Limb (tissue), 2 donors: ENCODE results near the gene THRA.

ENCODE experiments used
- DNase-seq, 2 donors: peaks; one replicate each; pipeline ENCODE4 v3.0.0-alpha.2; 2016; ENCODE audit errors: extremely low spot score in 2 of 2

The THRA gene

DNA sequence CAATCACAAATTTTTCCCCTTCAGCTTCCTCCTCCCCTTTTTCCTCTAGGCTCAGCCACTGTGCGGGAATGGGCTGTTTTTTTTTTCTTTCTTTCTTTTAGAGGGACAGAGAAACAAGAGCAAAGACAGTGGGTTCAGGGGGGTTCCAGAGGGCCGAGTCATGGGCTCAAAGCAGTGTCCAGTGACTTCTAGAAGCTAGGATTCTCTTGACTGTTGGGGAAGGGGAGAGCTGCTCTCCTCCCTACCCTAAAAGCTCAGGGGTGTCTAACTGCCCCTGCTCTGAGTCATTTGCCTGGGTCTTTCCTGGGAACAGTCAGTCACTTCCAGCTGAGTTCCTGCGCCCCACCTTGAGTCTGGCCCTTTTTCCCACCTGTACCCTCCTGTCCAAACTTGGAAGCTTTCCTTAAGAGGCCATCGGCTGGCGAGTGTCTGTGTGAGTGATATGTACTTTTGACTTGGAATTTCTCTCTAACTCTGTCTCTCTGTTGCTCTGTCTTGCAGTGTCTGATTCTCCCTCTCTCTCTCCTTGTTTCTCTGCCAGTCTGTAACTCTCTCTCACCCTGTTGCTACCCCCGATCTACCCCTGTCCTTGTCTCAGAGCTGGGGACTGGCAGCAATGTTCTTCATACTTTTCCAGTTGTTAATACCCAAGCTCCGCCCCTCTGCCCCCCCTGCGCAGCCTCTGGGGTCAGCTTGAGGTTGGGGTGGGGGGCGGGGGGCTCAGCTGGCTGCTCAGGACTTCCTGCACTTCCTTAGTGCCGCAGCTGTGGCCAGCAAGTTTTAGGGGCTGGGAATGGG lies 2.4 kb downstream of the THRA start:
- peak in 1 of 2 donors; percentile 72 for DNase-seq

DNA sequence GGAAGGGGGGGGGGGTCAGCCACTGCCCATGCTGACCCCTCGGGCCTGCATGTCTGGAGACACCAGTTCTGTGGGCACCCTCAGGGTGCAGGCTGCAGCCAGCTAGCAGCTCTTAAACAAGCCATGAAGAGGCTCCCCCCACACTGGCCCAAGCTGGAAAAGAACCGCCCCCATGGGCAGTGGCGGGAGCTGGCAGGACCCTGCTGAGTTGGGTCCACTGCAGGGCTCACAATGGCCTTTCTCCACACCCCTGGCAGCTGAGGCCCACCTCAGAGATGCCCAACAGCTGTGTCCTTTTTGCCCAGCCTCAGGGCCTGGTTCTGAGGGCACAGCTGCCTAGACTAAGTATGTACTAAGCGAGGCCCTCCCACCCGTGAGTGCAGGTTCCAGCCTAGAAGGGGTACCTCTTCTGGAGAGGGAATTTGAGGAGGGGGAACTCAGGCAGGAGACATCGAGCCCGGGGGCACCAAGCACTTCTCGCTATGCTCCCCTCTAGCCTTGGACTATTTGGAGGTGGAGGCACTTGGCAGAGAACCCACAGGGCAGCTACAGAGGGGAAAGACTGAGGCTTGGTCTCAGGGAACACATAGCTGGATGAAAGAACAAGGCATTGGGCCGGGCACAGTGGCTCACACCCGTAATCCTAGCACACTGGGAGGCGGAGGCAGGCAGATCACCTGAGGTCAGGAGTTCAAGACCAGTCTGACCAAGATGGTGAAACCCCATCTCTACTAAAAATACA lies 3.2 kb downstream of the THRA start:
- no peak for DNase-seq

DNA sequence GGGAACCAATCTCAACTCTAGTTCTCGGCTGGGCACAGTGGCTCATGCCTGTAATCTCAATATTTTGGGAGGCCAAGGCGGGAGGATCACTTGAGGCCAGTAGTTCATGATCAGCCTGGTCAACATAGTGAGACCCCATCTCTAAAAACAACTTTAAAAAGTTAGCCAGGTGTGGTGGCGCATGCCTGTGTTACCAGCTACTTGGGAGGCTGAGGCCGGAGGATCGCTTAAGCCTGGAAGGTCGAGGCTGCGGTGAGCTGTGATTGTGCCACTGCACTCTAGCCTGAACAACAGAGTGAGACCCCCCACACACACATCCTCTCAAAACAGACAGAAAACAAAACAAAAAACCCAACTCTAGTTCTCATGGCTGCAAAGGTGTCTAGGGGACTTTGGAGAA lies 4.9 kb downstream of the THRA start:
- DNase-seq, result no peak

DNA sequence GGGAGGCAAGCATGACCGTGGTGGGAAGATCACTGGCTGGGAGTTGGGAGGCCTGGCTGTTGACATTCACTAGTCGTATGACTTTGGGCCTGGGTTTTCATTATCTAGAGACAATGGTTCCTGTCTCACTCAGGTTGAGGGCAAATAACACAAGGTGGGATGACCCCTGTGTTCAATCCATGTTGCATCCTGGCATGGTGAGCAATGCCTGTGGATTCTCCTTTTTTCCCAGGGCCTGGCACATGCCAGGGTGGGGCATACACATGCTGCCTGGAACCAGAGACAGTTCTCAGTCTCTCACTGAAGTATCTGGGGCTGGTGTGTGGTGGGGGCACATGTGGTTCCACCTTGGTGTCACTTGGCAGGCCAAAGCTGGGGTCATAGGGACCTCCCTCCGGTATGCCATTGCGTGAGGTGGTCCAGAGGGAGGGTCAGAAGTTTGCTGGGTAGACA lies 5.4 kb downstream of the THRA start:
- no peak for DNase-seq

DNA sequence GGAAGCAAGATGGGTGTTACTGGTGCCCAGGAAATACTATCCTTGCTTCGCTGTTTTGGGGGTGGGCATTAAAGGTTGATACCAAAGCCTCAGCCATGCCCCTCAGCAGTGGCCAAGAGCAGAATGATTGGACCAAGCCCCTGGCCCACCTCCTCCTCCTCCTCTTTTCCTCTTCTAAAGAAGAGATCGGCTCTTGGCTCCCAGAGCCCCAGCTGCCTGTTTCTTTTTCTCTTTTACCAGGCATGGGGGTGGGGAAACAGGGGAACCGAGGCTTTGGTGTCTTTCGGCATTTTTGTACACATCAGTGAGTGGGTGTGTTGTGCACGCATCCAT lies 5.8 kb downstream of the THRA start:
- DNase-seq, result no peak

DNA sequence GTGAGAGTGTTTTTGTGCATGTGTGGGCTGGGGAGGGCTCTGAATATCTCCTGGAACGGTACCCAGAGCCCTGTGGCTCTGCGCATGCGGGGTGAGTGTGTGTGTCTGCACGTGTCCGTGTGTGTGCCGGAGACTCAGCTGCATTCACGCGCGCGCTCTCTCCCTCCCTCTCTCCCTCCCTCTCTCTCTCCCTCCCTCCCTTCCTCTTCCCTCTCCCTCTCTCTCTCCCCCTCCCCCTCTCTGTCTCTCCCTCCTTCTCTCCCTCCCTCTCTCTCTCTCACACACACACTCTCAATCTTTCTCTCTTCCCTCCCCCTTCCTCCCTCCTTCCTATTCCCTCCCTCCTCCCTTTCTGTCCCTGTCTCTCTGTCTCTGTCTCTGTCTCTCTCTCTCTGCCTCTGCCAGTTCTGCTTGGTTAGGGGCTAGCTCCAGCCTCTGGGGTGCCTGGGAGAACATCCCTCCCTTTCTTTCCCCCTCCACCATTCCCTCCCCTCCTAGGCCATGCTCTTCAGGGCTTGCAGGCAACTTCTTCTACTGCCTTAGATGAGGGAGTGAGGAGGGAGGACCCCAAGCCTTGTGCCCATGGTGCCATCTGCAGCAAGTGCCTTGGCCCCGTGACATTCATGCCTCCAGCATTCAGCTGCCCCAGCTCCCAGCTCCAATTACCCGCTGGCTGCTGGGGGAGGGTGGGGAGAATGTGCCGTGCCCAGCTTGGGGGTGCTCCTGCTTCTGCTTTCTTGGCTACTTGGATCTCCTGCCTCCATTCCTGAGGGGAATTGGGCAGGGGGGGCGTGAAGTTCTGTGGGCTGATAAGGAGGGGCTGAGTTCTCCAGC lies 6.4 kb downstream of the THRA start:
- peak; percentile 89 to 93 for DNase-seq

DNA sequence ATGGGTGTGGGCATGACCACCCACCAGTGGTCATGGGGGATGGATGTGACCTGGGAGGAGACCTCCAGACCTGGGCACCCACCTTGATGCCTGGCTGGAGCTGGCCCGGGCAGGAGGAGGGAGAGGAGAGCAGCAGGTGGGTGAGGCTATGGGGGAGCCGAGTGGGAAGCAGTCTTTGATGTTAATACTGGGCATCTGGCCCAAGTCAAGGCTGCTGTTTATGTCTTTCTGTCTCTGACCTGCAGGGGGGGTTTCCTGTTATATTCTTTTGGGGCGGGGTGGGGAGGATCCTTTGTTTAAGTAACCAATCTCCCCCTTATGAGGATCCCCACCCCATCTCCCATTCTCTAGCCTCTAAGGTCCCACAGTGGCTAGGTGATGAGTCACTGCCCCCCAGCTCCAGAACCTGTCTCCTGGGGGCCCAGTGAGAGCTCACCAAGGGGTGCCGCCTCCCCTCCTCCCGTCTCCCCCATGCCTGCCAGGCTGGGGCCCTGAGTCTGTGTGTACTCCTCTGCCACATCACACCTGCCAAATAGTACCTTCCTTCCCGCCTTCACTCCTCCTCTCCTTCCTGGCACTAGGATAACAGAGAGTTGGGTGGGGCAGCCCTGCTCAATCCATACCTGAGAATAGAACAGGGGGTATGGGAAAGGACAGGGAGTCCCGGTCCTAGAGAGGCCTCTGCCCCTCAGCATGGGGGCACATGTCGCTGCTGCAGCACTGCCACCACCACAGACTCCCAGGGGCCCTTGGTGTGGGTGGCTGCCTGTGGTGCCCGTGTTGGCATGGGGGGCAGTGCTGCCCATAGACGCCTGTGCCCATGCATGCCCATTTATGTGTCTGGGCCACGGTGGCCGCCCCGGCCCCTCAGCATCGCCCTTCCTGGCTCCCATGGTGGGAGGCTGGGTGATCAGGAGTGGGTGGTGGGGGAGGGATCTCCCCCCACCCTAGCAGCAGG lies 7.3 kb downstream of the THRA start:
- DNase-seq, result no peak

DNA sequence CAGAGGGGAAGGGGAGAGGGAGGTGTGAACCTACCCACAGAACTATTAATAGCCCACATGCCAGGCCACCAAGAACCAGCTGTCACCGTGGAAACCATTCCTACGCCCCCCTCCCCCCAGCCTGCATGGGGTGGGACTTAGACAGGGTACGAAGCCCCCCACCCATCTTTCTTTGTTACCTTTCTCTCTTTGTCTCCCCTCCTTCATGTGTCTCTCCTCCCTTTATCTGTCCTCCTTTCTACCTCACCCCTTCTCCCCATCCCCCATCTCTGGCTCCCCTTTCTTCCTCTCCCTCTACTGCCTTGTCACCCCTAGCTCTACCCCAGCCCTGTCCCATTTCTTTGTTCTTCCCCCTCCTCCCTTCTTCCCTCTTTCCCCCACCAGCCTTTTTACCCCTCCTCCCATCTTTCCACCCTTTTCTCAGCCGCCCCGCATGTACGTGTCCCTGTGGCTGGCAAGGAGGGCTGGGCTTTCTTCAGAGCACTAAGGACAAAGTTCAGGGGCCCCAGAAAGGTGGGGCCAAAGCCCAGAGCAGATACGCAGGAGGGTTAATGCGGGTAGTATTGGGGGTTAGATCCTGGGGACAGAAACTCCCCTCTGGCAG lies 8.0 kb downstream of the THRA start:
- no peak for DNase-seq

DNA sequence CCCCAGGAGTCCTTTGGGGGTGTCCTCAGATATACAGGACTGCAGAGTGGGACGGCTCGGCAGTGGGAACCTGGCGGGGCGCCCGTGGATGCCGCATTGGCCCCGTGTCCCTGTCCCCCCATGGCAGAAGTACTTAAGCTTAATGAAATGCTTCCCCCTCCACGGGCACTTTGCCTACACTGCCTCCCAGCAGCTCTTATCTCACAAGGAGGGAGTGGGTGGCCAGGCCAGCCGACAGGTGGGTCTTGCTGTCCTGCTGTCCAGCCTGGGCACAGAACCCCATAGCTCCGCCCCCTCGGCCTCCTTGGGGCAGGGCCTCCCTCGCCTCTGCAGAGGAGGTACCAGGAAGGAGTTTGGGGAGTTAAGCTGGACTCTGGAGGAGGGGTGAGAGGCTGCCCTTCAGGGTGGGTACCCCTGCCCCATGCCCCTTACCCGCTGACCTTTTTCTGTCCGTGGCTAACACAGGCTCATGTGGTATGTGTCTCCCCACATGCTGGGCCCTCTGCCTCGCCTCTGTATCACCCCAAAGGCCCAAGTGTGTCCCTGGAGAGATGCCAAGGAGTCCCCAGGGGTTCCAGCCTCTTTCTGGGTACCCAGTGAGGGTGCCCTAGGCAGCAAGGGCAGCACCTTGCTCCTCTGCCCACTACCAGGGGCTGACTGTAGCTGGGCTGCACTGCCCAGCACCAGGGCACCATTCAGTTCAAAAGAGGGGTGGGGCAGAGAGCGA lies 8.7 kb downstream of the THRA start:
- DNase-seq, result no peak

DNA sequence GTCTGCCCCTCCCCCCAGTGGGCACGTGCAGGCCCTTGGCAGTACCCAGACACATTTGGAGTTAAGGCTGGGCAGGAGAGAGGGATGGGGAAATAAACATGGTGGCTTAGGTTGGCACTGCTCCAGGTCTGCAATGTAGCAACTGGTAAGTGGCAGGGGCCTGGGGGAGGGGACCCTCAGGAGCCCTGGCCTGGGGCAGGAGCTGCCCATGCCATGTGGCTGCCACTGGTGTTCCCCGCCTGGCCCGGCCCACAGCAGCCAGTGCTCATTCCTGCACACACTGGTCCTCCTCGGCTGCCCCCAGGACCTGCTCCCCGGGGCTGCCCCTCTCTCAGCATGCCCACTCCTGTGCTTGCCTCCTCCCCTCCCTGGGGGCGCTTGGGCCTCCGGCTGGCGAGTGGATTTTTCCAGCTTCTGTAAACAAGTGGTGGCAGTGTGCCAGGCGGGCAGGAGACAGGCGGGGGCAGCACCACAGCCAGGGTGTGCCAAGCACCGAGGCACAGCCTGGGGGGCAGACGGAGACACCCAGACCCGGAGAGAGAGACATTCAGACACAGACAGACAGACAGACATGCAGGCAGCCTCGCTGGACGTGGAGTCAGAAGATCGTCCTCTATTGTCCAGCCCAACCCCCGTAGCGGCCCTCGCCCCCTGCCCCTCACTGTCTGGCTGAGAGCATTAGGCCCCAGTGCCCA lies 9.4 kb downstream of the THRA start:
- peak; percentile 47 to 77 for DNase-seq

DNA sequence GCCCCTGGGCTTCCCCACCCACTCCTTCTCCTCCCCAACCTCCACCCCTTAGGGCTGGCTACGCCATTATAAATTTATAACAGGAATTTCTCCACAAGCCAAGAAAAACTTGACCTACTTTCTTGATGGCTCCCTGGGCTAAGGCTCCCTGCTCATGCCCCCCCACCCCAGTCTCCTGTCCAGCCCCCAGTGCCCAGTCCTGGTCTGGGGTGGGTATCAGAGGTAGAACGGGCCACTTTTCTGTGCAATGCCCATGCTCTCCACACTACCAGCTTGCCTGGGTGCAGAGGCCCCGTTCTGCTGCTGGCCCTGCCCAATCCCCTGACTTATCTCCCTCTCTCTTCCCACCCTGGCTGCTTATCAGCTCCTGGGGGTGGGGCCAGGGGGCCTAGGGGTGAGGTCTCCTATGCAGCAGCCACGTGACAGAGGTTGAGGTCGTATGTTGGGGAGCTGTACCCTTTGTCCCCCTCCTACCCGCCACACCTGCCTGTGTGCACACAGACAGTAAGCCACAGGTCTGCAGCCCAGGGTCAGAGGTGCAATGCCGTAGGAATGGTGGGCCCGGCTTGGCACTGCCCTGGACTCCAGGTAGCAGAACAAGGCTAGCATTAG lies 10.1 kb downstream of the THRA start:
- DNase-seq, result peak in 1 of 2 donors; percentile 32

DNA sequence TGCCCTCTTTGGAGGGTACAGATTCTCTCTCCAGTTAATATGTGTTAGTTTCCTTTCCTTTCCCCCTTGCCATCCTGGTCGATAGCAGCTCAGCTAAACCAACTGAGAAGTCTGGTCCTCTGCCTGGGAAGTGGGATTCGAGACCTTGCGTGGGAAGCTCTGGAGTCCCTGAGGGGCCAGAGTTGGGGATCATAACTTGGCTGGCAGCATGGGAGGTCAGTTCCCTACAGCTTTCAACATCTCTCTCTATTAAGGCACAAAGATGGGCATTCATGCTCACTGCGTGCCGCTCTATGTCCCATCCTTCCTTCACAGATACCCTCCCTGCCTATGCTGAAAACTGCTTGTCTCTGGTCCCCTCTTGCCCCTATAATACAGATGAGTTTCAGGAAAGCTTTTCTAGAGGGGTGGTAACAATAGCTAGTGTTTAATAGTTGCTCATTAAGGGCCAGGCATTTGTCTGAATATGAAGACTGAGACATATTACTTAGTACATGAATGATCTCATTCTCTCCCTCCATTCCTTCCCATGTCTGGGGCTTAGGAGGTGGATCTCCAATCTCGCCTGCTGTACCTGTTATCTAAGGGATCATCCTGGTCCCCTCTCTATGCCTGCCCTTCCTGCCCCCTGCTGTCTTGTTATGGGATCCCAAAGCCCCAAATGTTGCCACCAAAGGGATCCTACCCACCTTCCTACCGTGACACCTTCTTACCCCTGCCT lies 10.8 kb downstream of the THRA start:
- no peak for DNase-seq

DNA sequence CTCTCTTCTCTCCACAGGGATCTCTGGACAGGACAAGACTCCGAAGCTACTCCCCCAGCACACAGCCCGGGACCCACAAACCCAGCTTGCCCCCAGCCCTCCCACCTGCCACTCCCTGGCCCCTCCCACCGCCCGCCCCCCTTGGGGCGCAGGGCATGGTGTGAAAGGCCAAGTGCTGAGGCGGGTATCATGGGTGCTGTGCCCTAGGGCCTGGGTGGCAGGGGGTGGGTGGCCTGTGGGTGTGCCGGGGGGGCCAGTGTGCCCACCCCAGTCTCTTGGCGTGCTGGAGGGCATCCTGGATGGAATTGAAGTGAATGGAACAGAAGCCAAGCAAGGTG lies 11.4 kb downstream of the THRA start:
- DNase-seq, result peak in 1 of 2 donors; percentile 28

DNA sequence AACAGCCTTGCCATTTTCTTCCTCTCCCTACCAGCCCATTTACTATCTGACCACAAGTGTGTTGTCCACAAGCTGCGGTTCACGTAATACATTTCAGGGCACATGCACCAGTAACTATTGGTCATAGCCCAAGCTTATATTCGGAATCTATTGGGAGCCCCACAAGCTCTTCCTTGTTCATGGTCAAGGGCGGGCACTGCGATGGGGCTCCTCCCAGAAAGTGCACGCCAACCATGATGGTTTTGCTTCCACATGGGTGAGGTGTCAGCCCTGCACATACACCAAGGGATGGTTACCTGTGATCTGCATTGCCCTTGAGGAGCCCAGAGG lies 12.1 kb downstream of the THRA start:
- DNase-seq, result no peak

DNA sequence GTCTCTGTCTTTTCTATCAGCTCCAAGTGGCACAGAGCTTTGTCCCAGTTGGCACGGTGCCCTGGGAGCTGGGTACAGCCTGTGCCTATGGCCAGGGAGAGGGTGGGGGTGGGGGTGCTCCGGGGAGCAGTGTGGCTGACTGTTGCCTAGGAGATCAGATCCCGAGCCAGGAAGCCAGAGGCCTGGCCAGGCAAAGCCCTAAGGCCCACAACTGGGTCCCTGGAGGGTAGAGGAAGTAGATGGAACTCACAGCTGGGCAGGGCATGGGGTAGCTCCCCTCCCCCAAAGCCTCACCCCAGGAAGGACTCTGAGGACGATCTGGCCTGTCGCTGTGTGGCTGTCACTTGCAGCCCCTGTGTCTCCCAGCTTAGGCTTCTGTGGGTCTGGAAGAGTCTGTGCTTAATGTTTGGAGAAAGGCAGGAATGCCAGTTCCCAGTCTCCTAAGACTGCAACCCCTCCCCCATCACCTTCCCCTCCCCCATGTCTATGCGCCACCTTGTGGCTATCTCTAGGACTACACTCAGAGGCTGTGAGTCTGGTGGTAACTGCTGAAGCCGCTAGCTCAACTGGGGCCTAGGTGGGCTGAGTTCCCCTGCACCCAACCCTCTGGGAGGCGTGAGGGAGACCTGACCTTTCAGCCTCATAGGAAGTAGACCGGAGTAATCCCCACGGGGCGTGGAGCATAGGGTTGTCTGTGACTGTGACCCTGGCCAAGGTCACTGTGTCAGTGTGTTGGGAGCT lies 12.6 kb downstream of the THRA start:
- DNase-seq, result peak; percentile 49 to 81

DNA sequence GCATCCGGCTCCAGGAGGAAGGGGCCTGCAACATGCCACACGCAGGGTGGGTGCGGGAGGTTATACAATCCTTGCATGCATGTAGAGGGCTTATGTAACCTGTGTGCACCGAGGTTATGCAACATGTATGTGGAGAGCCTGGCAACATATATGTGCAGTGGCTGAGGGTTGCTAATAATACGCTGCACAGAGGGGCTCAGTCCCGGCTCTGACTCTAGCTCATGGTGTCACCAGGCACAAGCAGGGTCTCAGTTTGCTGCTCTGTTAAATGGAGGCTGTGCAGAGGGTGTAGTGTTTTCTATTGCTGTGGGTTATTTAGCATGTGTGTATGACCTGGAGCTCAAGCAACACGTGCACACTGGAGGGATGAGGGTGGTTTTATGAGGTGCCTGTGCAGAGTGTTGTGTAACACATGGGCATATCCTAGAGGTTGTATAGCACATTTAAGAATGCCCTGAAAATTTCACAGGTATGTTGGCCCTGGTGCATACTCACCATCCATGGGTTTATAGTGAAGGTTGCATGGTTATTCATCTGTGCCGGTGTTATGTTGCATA lies 13.3 kb downstream of the THRA start:
- no peak for DNase-seq

DNA sequence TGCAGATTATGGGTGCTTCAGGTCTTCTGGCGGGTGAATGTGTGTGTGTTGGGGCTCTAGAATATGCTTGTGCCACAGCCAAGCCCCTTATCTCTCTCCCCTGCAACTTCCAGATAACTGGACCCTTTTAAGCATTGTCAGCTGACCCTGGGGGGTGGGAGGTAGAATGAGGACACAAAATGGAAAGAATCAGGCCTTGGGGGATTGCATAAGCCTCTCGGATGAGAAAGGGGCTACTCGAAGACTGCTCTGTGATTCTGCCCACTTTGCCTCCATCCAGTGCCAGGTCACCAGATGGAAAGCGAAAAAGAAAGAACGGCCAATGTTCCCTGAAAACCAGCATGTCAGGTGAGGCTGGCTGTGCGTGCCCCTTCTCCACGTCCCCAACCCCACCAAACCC lies 13.8 kb downstream of the THRA start:
- DNase-seq, result no peak
